Lower leg skin (tissue), 3 donors: ENCODE data around the gene GXYLT1.

Experiments used
- POLR2A ChIP-seq, 2 donors: fragments of 450-650 bp; IDR thresholded peaks; one replicate each; pipeline ENCODE4 v1.6.1; 2016 to 2017; ENCODE audit warnings: antibody characterized with exemption in 2 of 2, mild to moderate bottlenecking in 1 of 2, moderate library complexity in 1 of 2
- TF ChIP-seq, protein P1 (sequence below), 3 donors: fragments of 450-650 bp; IDR thresholded peaks; one replicate each; pipeline ENCODE4 v1.5.1; 2016; ENCODE audit warnings: antibody characterized with exemption in 3 of 3, mild to moderate bottlenecking in 3 of 3, moderate library complexity in 2 of 3

DNA sequence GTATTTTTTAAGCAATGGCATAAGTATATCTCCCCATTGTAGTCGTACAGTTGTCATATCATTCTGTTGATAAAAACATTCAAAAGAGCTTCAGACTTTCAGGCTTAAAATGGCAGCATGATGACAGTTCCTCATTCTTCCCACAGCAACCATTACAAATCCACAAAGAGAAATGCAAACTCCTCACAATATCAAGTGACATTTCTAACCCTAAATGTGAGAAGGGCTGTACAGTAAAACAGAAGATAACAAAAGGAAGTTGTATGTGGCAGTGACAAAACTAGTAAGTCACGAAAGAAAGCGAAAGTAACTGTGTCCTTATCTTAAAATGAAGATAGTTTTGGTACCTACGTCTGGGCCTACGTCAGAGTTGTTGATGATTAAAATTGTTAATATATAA lies 46.7 kb downstream of the GXYLT1 start:
- TF ChIP-seq, protein P1, sequence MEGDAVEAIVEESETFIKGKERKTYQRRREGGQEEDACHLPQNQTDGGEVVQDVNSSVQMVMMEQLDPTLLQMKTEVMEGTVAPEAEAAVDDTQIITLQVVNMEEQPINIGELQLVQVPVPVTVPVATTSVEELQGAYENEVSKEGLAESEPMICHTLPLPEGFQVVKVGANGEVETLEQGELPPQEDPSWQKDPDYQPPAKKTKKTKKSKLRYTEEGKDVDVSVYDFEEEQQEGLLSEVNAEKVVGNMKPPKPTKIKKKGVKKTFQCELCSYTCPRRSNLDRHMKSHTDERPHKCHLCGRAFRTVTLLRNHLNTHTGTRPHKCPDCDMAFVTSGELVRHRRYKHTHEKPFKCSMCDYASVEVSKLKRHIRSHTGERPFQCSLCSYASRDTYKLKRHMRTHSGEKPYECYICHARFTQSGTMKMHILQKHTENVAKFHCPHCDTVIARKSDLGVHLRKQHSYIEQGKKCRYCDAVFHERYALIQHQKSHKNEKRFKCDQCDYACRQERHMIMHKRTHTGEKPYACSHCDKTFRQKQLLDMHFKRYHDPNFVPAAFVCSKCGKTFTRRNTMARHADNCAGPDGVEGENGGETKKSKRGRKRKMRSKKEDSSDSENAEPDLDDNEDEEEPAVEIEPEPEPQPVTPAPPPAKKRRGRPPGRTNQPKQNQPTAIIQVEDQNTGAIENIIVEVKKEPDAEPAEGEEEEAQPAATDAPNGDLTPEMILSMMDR (IDR thresholded peaks at IDR 0.05) = no peak
- TF ChIP-seq POLR2A (IDR thresholded peaks at IDR 0.05) = no peak
